ENCODE data around the gene SH2D6.
"Not testable (repeated sequence)": the region's sequence is repeated elsewhere in the genome, so short reads cannot be mapped to it uniquely, and the experiment has no call there.

- not testable (repeated sequence) for TF ChIP-seq JUND, CTCF (IDR thresholded peaks at IDR 0.05)
Measured at GRCh38 chr2:85439569-85439968, 21.1 kb downstream of the SH2D6 start.

Data from SK-N-SH (cell line).